CD4-positive, alpha-beta T cell (primary cell): ENCODE data around the gene RFX5. TPM values are rescaled to one million over a fixed set of nuclear protein-coding genes. Genes with fewer than 3 reads are reported as not detected.

Source experiments
- ATAC-seq: fragments of 200-7000 bp; cut with Tn5 transposase; one replicate; pipeline ENCODE4 v1.10.0; 2022; ENCODE audit warnings: mild to moderate bottlenecking; ENCODE audit not compliant: poor library complexity
- CTCF ChIA-PET: fragments of 350-600 bp; sonication (Branson Sonifier 250); formaldehyde crosslinking; loops from one replicate; lab custom pipeline; 2021; ENCODE audit warnings: antibody characterized with exemption, inconsistent platforms; lab: Charles Lee
- POLR2A ChIA-PET: fragments of 350-600 bp; sonication (Branson Sonifier 250); formaldehyde crosslinking; loops from one replicate; lab custom pipeline; 2021; ENCODE audit warnings: antibody characterized with exemption, inconsistent platforms; lab: Charles Lee
- DNase-seq, 14 experiments: peaks; one replicate each; pipeline ENCODE4 v3.0.0-alpha.2; 2013 to 2020; ENCODE audit warnings: mixed read lengths in 2 of 14
- H3K27ac ChIP-seq, 2 donors: one replicate each; pipeline versions ENCODE4 v1.5.1 to v1.7.0; 2013; ENCODE audit warnings: low read length in 2 of 2, low read depth in 1 of 2, mild to moderate bottlenecking in 1 of 2
- H3K27me3 ChIP-seq, 2 experiments: 1 replicate in 1 of 2; 2 replicates in 1 of 2; pipeline versions ENCODE4 v1.6.1 to v1.7.0; 2013; ENCODE audit warnings: low read length in 2 of 2, control low read depth in 1 of 2, mild to moderate bottlenecking in 1 of 2, moderate library complexity in 1 of 2; ENCODE audit not compliant: insufficient read depth in 2 of 2, control insufficient read depth in 1 of 2
- H3K36me3 ChIP-seq: one replicate; pipeline ENCODE4 v1.6.1; 2013; ENCODE audit warnings: low read length, control low read depth; ENCODE audit not compliant: insufficient read depth
- H3K4me1 ChIP-seq: one replicate; pipeline ENCODE4 v1.6.1; 2013; ENCODE audit warnings: low read length, control low read depth; ENCODE audit not compliant: insufficient read depth
- H3K4me3 ChIP-seq: one replicate; pipeline ENCODE4 v1.5.1; 2013; ENCODE audit warnings: mild to moderate bottlenecking, low read length, moderate library complexity
- H3K9me3 ChIP-seq, 2 experiments: 1 replicate in 1 of 2; 2 replicates in 1 of 2; pipeline versions ENCODE4 v1.6.1 to v1.7.0; 2013; ENCODE audit warnings: low read length in 2 of 2, mild to moderate bottlenecking in 2 of 2, control low read depth in 1 of 2, moderate library complexity in 1 of 2; ENCODE audit not compliant: control insufficient read depth in 1 of 2, insufficient read depth in 1 of 2
- H3K27ac Mint-ChIP-seq: one replicate; pipeline ENCODE4 v1.8.0; 2020; ENCODE audit warnings: mixed read lengths
- H3K27me3 Mint-ChIP-seq: one replicate; pipeline ENCODE4 v1.8.0; 2021; ENCODE audit warnings: mixed read lengths
- H3K36me3 Mint-ChIP-seq: one replicate; pipeline ENCODE4 v1.8.0; 2021; ENCODE audit warnings: low read depth, mixed read lengths
- H3K4me1 Mint-ChIP-seq: one replicate; pipeline ENCODE4 v1.8.0; 2021; ENCODE audit warnings: low read depth, mixed read lengths
- H3K4me3 Mint-ChIP-seq: one replicate; pipeline ENCODE4 v1.8.0; 2020; ENCODE audit warnings: mild to moderate bottlenecking, mixed read lengths
- H3K9me3 Mint-ChIP-seq: one replicate; pipeline ENCODE4 v1.8.0; 2020; ENCODE audit warnings: mixed read lengths
- CTCF ChIP-seq: fragments of 200-600 bp; IDR thresholded peaks from one replicate; pipeline ENCODE4 v1.8.0; 2022; ENCODE audit warnings: antibody characterized with exemption, mild to moderate bottlenecking
- intact Hi-C, 2 experiments: fragments of 100-400 bp; cut with DNase I in 1 of 2; cut with micrococcal nuclease in 1 of 2; formaldehyde crosslinking; loops; one replicate each; pipeline versions ENCODE4 v1.15.1 to v1.9.0; 2023 to 2025; cut with DNase I, micrococcal nuclease
- total RNA-seq, 174 experiments: library from RNA in 2 of 174; stranded (reverse) in 2 of 174; gene quantifications; one replicate each; pipeline ENCODE4 v1.2.3 and lab custom pipeline; 2021 to 2026

RFX5 gene
- total RNA-seq, 2 experiments from 2014 or later: 62.0 to 65.7 TPM

GRCh38 chr1:151384584-151384983 lies 37.5 kb upstream of the RFX5 start:
- Mint-ChIP-seq H3K36me3 (no peaks in the 10 kb centered on the region), H3K27me3 (no peaks in the 10 kb centered on the region), H3K27ac (no peak overlapping the region), H3K4me3 (no peak overlapping the region), H3K9me3 (no peaks in the 10 kb centered on the region), H3K4me1 (no peaks in the 10 kb centered on the region)
- TF ChIP-seq CTCF: no peak
- intact Hi-C loops: no loop called here
- Histone ChIP-seq H3K4me3 (no peak overlapping the region), H3K27me3 (no peaks in the 10 kb centered on the region), H3K27ac (no peak overlapping the region), H3K9me3 (no peaks in the 10 kb centered on the region), H3K4me1 (no peaks in the 10 kb centered on the region), H3K36me3 (no peaks in the 10 kb centered on the region)
- DNase-seq (no peak), ATAC-seq (no peak)
- ChIA-PET CTCF (interaction anchor here (0.5 to 0.6 kb wide), 2 partner anchors 23 to 285 kb away, joined by 3 to 4 read pairs; no protein-coding TSS in a partner anchor), POLR2A (interaction anchor here (1.4 kb wide), 1 partner anchor 14 kb away, joined by 3 read pairs; no protein-coding TSS in a partner anchor)

- Histone ChIP-seq H3K36me3 (no peaks in the 10 kb centered on the region), H3K27ac (no peak overlapping the region), H3K4me1 (no peaks in the 10 kb centered on the region), H3K9me3 (no peaks in the 10 kb centered on the region), H3K4me3 (no peak overlapping the region), H3K27me3 (no peaks in the 10 kb centered on the region)
- ATAC-seq: no peak
- TF ChIP-seq CTCF: no peak
- CTCF ChIA-PET: no interaction called here
- Mint-ChIP-seq H3K27me3 (no peaks in the 10 kb centered on the region), H3K9me3 (no peaks in the 10 kb centered on the region), H3K36me3 (no peaks in the 10 kb centered on the region), H3K27ac (no peak overlapping the region), H3K4me3 (no peak overlapping the region), H3K4me1 (no peaks in the 10 kb centered on the region)
- no peak for DNase-seq
- POLR2A ChIA-PET: no interaction called here
- intact Hi-C loops: no loop called here
Observed at GRCh38 chr1:151377150-151377884, 30.3 kb upstream of the RFX5 start.

- ChIA-PET POLR2A (no interaction called here), CTCF (no interaction called here)
- DNase-seq: no peak
- no peak overlapping the region for H3K27ac ChIP-seq
- H3K4me1 ChIP-seq: no peaks in the 10 kb centered on the region
- H3K27me3 ChIP-seq: no peaks in the 10 kb centered on the region
- no peaks in the 10 kb centered on the region for H3K27me3 Mint-ChIP-seq
- intact Hi-C loops: loop anchor here in 1 of 2 experiments (5.0 kb wide), 1 partner anchor 466 kb away; no protein-coding TSS in a partner anchor
- no peaks in the 10 kb centered on the region for H3K4me1 Mint-ChIP-seq
- H3K4me3 Mint-ChIP-seq: no peak overlapping the region
- no peak overlapping the region for H3K27ac Mint-ChIP-seq
- H3K9me3 ChIP-seq: no peaks in the 10 kb centered on the region
- no peaks in the 10 kb centered on the region for H3K9me3 Mint-ChIP-seq
- H3K4me3 ChIP-seq: no peak overlapping the region
- ATAC-seq: no peak
- TF ChIP-seq CTCF: no peak
- no peaks in the 10 kb centered on the region for H3K36me3 ChIP-seq
- H3K36me3 Mint-ChIP-seq: no peaks in the 10 kb centered on the region
Observed at GRCh38 chr1:151373196-151373595, 26.1 kb upstream of the RFX5 start.
